ENCODE results near the gene ANKRD63.

Gene ANKRD63

DNA sequence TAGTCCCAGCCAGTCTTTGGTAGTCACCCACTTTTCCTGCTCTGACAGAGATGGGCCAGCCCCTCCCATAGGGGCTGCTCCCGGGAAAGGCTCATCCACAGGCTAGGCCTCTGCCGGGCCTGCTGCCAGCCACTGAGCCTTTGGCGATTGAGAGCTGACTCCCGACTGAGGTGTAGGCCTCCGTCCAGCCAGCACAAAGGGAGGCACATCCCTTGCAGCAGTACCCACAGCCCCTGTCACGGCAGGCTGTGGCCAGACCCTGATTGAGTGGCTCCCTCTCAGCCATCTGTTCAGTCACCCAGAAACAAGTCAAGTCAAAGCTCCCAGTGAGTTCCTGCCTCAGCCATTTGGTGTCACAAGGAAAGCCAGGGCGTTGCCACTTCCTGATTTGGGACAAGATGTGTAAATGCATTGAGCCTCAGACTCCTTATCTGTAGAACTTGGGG lies 50.2 kb downstream of the ANKRD63 start:
- DNase-seq (ENCODE audit: low read depth, low spot score) = no peak
- H3K36me3 ChIP-seq (ENCODE audit: insufficient read depth, low read length) = peaks cover 40% of the 10 kb centered on the region

More for the DNA sequence above, 50.2 kb downstream of the ANKRD63 start:
- Histone ChIP-seq H3K9ac (ENCODE audit: insufficient read length) (no peak overlapping the region), H3K4me3 (no peak overlapping the region), H3K27ac (no peak overlapping the region), H3K9me3 (ENCODE audit: low read depth, low read length) (no peaks in the 10 kb centered on the region)
- TF ChIP-seq EZH2 (IDR thresholded peaks at IDR 0.05) (no peak), FOXP2 (optimal IDR thresholded peaks at IDR 0.05; ENCODE audit: control extremely low read depth, extremely low read length, insufficient read depth) (no peak), POLR2AphosphoS5 (IDR thresholded peaks at IDR 0.05; ENCODE audit: borderline replicate concordance, low read depth, low read length) (no peak)
